Endothelial cell of umbilical vein (primary cell): ENCODE measurements around the gene KRTAP10-6. TPM values are rescaled to one million over a fixed set of nuclear protein-coding genes. Genes with fewer than 3 reads are reported as not detected.
"Not testable (repeated sequence)": the region's sequence is repeated elsewhere in the genome, so short reads cannot be mapped to it uniquely, and the experiment has no call there.

Experiments
- BruUV-seq: library from RNA; stranded (reverse); fragments of 400-500 nt; replicated peaks from 2 replicates; lab custom pipeline; 2021; lab: Mats Ljungman, UMichigan
- CTCF ChIA-PET: fragments of 300-600, 350-600 bp; sonication (Branson Sonifier 250); formaldehyde crosslinking; loops from one replicate; lab custom pipeline; 2021; ENCODE audit warnings: antibody characterized with exemption, inconsistent platforms; lab: Charles Lee
- POLR2A ChIA-PET: fragments of 300-600, 350-600 bp; sonication (Branson Sonifier 250); formaldehyde crosslinking; loops from one replicate; lab custom pipeline; 2021; ENCODE audit warnings: antibody characterized with exemption, inconsistent platforms; lab: Charles Lee
- DNase-seq: peaks from one replicate; pipeline ENCODE4 v3.0.0-alpha.2; 2011; ENCODE audit warnings: low read depth, low spot score
- FAIRE-seq: peaks from 2 replicates; lab custom pipeline; 2011; peaks lifted over from hg19 to GRCh38; lab: Jason Lieb, UNC
- H2AFZ ChIP-seq: 2 replicates; pipeline ENCODE4 v1.6.0; 2012; ENCODE audit warnings: low read depth, low read length, control low read depth, inconsistent platforms
- H3K27ac ChIP-seq: 2 replicates; pipeline ENCODE4 v1.5.1; 2011; ENCODE audit warnings: low read depth, mild to moderate bottlenecking, control low read depth, low read length, moderate library complexity; ENCODE audit not compliant: insufficient read depth
- H3K27me3 ChIP-seq, 2 experiments: 2 replicates each; pipeline versions ENCODE4 v1.6.0 to v1.6.1; 2011; ENCODE audit warnings: low read length in 2 of 2, mixed read lengths in 1 of 2; ENCODE audit not compliant: control insufficient read depth in 2 of 2, insufficient read depth in 2 of 2
- H3K36me3 ChIP-seq, 2 experiments: 2 replicates in 1 of 2; 3 replicates in 1 of 2; pipeline ENCODE4 v1.5.1; 2011; ENCODE audit warnings: low read length in 2 of 2, mild to moderate bottlenecking in 1 of 2, moderate library complexity in 1 of 2; ENCODE audit not compliant: control insufficient read depth in 2 of 2, insufficient read depth in 2 of 2; ENCODE audit errors: extremely low read depth in 1 of 2
- H3K4me1 ChIP-seq: 3 replicates; pipeline ENCODE4 v1.5.1; 2011; ENCODE audit warnings: mild to moderate bottlenecking, low read length; ENCODE audit not compliant: control insufficient read depth, insufficient read depth; ENCODE audit errors: extremely low read depth
- H3K4me2 ChIP-seq: 2 replicates; pipeline ENCODE4 v1.6.1; 2011; ENCODE audit warnings: low read length, control low read depth, mixed read lengths; ENCODE audit not compliant: insufficient read depth
- H3K4me3 ChIP-seq, 3 experiments: fragments of 200-600 bp in 1 of 3; sonication (generic), shearing (Covaris generic) in 1 of 3; replicated peaks in 1 of 3; 2 replicates each; pipeline ENCODE4 v1.5.1; 2011 to 2016; ENCODE audit warnings: control low read depth in 3 of 3, low read length in 3 of 3, mild to moderate bottlenecking in 2 of 3, inconsistent platforms in 1 of 3, low read depth in 1 of 3, moderate library complexity in 1 of 3; ENCODE audit not compliant: insufficient read depth in 1 of 3
- H3K79me2 ChIP-seq: 2 replicates; pipeline ENCODE4 v1.6.0; 2012; ENCODE audit warnings: low read length, inconsistent platforms; ENCODE audit not compliant: control insufficient read depth, insufficient read depth
- H3K9ac ChIP-seq: replicated peaks from 2 replicates; pipeline ENCODE3; 2011; ENCODE audit warnings: low read length, control low read depth; ENCODE audit not compliant: insufficient read depth; ENCODE audit errors: extremely low read depth
- H3K9me1 ChIP-seq: replicated peaks from 3 replicates; pipeline ENCODE4 v1.6.0; 2011; ENCODE audit warnings: mild to moderate bottlenecking, low read length; ENCODE audit not compliant: control insufficient read depth, insufficient read depth; ENCODE audit errors: extremely low read depth
- H3K9me3 ChIP-seq: replicated peaks from 2 replicates; pipeline ENCODE4 v1.5.1; 2012; ENCODE audit warnings: low read length, inconsistent platforms; ENCODE audit not compliant: control insufficient read depth, insufficient read depth
- H4K20me1 ChIP-seq: replicated peaks from 2 replicates; pipeline ENCODE3; 2011; ENCODE audit warnings: mild to moderate bottlenecking, low read length; ENCODE audit not compliant: control insufficient read depth, insufficient read depth; ENCODE audit errors: extremely low read depth
- MAX ChIP-seq: IDR thresholded peaks from 2 replicates; pipeline ENCODE4 v1.6.1; 2011; ENCODE audit not compliant: insufficient read depth, insufficient read length
- dilution Hi-C: fragments of 300-500 bp; cut with MboI; formaldehyde crosslinking; loops from one replicate; pipeline ENCODE4 v1.15.0; 2019; ENCODE audit warnings: low sequenced_read_pairs; ENCODE audit not compliant: extremely low pct_ligation_motif_present
- intact Hi-C: fragments of 100-400 bp; cut with micrococcal nuclease; formaldehyde crosslinking; loops from one replicate; pipeline ENCODE4 v1.10.0; 2022
- polyA plus RNA-seq, 4 experiments: library from polyadenylated mRNA; depleted of rRNA in 3 of 4; stranded (reverse) in 3 of 4; unstranded in 1 of 4; fragments of >200 nt; gene quantifications; 2 replicates each; pipeline versions ENCODE4 v1.2.1 to v1.2.3, GENCODE V29; 2011 to 2012; ENCODE audit warnings: missing spikeins in 1 of 4
- total RNA-seq: library from RNA; stranded (reverse); gene quantifications from 2 replicates; pipeline ENCODE4 v1.2.3, GENCODE V29; 2021

Gene KRTAP10-6
- total and polyA plus RNA-seq, 2 donors (not counting 3 experiments of a cell fraction or from before 2014, with no cell fraction given) = not detected

- H3K4me2 ChIP-seq, H3K9me1 ChIP-seq, H3K4me1 ChIP-seq, POLR2A ChIA-PET, H3K79me2 ChIP-seq, H3K27me3 ChIP-seq, H3K36me3 ChIP-seq, H3K9ac ChIP-seq, DNase-seq, H3K27ac ChIP-seq, H3K4me3 ChIP-seq, FAIRE-seq, H3K9me3 ChIP-seq, BruUV-seq, H2AFZ ChIP-seq, dilution Hi-C loops, CTCF ChIA-PET, H4K20me1 ChIP-seq, intact Hi-C loops: not testable (repeated sequence)
These were observed 35.0 kb upstream of the KRTAP10-6 start for GRCh38 chr21:44627181-44627822.

GRCh38 chr21:44626673-44627143 lies 34.4 kb upstream of the KRTAP10-6 start, which contains the start of gene KRTAP10-9:
TSS of gene KRTAP10-9 (plus strand) at chr21:44627093. CDS start at chr21:44627172, 79 bp downstream.
- dilution Hi-C loops = no loop called here
- Histone ChIP-seq H3K4me2 (no peak within 1 kb of the TSS), H3K9me3 (no peaks in the 10 kb centered on the region), H2AFZ (no peak within 1 kb of the TSS), H3K27me3 (no peaks in the 10 kb centered on the region), H3K4me1 (no peaks in the 10 kb centered on the region), H3K9ac (no peak within 1 kb of the TSS), H3K9me1 (no peaks in the 10 kb centered on the region), H3K36me3 (no peaks in the 10 kb centered on the region), H3K4me3 (no peak within 1 kb of the TSS), H3K79me2 (no peaks in the 10 kb centered on the region), H3K27ac (no peak within 1 kb of the TSS), H4K20me1 (no peaks in the 10 kb centered on the region)
- TF ChIP-seq MAX = no peak
- CTCF ChIA-PET = no interaction called here
- DNase-seq (no peak), FAIRE-seq (no peak)
- intact Hi-C loops = no loop called here
- POLR2A ChIA-PET = no interaction called here
- BruUV-seq = no TSS peak
